Activated CD8-positive, alpha-beta memory T cell treated with anti-CD3 and anti-CD28 coated beads, Interleukin-2, amount 50 U/mL, for 48 hours (primary cell): ENCODE results near the gene HPF1.

Experiments used
- DNase-seq: peaks from one replicate; pipeline ENCODE4 v3.0.0-alpha.2; 2020

The HPF1 gene

GRCh38 chr4:169730564-169730963 lies 27.2 kb downstream of the HPF1 start:
- DNase-seq = no peak

- DNase-seq = no peak
Measured at GRCh38 chr4:169727616-169728015, 30.1 kb downstream of the HPF1 start.

GRCh38 chr4:169724260-169724659 lies 33.5 kb downstream of the HPF1 start:
- no peak for DNase-seq

GRCh38 chr4:169723207-169723965 lies 34.4 kb downstream of the HPF1 start:
- DNase-seq = no peak

GRCh38 chr4:169720529-169720928 lies 37.2 kb downstream of the HPF1 start:
- no peak for DNase-seq

DNA sequence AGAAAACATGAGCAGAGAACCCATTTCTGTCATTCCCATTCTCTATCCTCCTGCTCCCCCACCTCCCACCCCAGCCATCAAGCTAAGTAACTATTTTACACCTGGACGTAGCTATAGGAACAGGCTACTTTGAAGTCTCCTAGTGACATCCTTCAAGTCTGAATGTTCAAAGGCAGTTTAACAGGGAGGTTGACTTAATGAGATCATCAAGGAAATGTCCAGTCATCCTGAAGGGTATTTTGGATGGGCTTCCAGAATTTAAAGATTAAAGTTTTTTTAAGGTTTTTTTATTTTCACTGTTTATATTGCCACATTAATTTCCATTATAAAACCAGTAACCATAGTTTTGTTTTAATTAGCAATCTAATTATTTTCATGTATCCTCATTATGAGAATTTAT lies 41.1 kb downstream of the HPF1 start:
- no peak for DNase-seq

DNA sequence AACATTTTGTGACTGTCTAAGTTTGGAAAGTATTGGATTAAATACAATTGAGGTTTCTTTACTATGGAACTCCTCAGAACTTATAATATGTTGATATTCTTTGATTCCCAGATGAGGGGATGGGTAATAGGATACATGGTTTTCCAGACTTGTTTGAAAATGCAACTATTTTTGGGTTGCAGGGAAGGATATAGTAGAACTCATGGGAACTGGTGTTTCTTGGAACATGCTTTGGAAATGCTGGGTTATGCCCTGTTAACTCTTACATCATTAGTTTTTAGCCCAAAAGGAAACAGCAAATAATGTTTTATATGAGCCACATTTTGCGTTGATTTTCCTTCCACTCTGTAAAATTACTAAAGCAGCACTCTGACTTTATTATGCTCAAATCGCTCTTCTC lies 41.9 kb downstream of the HPF1 start:
- DNase-seq = no peak

GRCh38 chr4:169707958-169708643 lies 49.6 kb downstream of the HPF1 start:
- no peak for DNase-seq

DNA sequence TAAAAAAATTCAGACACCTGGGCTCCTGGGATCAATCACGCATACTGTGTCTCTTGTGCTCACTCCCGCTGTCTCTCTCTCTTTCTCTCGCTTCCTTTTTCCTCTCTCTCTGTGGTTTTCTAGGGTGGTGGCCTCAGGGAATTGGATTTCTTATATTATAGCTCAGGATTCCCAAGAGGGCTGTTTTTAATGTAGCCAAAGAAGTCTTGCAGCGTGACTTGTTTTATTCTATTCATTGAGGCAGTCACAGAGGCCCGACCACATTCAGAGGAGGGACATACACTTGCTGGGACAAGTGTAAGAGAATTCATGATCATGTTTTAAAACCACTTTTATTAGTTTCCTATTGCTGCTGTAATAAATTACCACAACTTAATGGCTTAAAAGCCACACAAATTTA lies 59.4 kb downstream of the HPF1 start:
- no peak for DNase-seq

DNA sequence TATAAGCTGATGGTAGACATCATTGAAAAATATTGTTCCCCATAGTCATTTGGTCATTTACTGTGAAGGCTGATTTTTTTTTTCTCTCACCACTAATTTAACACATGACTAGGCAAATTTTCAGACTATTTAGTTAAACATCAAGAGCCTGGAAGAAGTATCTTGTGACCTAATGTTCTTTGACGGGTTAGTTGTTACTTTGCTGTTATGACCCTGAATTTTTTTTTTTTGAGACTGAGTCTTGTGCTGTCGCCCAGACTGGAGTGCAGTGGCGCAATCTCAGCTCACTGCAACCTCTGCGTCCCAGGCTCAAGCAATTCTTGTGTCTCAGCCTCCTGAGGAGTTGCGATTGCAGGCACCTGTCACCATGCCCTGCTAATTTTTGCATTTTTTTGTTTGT lies 67.0 kb downstream of the HPF1 start:
- DNase-seq = no peak

- no peak for DNase-seq
Measured at GRCh38 chr4:169689681-169690080, 68.1 kb downstream of the HPF1 start.

- no peak for DNase-seq
Measured at GRCh38 chr4:169682372-169683047, 75.2 kb downstream of the HPF1 start.
